Measurements from ENCODE around the gene TMC1.

The TMC1 gene

DNA sequence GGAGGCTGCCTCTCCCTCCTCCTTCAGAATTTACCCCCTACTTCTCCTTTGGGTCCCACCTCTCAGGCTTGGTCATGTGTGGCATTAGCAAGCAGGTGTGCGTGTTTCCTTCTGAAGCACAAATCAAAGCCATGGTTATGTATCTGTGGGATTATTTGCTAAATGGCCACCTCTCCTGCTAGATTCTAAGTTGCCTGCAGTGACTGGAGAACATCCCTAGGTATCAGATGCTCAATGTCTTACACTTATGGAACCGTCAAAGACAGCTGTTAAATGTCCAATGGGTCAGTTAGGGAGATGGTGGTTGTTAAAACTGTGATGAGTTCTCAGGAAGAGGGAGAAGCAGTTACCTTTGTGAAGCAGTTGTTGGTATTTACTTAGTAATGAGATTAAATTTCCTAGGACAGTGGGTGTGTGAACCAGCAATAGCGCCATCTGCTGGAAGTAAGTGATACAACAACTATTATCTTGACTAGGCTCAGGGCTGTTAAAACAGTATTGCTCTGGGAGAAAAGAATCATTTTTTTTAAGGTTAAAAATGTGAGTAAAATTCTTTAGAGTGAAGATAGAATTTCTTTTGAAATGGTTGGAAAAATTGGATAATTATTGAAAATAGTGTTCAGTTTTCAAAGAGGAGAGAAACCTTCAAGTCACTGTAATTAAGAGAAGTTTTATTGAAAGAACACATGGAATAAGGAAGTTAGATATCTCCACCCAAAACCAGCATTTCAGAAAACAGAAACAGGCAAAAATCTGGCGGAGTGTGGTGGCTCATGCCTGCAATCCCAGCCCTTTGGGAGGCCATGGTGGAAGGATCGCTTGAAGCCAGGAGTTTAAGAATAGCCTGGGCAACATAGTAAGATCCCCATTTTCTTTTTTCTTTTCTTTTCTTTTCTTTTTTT, 71.3 kb downstream of the TMC1 start:
- no peak overlapping the region for H3K27ac ChIP-seq (ENCODE audit: low read length)

DNA sequence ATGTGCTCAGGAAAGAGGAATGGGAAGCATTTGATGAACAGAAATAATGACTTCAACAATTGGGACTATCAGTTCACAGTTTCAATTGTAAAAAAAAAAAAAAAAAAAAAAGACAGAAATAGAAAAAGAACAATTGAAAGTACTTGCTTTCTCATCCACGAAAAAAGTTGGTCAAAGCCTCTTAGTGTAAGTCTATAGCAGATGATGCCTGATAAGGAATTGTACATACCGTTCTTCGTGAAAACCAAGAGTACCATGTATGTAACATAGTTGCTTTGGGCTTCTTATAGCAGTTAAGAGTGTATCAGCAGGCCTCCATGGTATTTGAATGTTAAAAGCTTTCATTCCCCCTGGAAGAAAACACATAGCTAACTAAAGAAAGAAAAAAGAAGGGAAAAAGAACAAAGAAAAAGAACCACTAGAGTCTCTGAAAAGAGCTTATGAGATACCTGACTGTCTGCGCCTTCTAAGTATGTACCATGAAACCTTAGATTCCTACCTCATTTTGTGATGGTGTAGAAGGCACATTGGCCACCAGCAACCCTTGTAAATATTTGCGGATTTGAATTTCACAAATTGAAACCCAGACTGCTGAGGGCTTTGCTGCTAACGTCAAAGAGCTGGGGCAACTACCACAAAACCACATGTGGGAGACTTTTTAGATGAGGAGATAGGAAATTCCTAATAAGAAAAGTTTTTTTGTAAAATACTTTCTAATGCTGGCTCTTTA, 75.2 kb downstream of the TMC1 start:
- Histone ChIP-seq H4K20me1 (ENCODE audit: insufficient read depth, low read length) (no peaks in the 10 kb centered on the region), H3K79me2 (ENCODE audit: insufficient read depth, low read length) (no peaks in the 10 kb centered on the region), H3K4me2 (ENCODE audit: insufficient read depth, low read length) (no peak overlapping the region), H3K4me1 (ENCODE audit: insufficient read depth, low read length) (no peaks in the 10 kb centered on the region), H3K27me3 (ENCODE audit: insufficient read depth, low read length, poor library complexity) (peaks cover 5% of the 10 kb centered on the region), H3K9ac (ENCODE audit: low read depth, low read length) (no peak overlapping the region), H3K4me3 (ENCODE audit: low read depth in 1 of 2, low read length in 2 of 2) (no peak overlapping the region), H2AFZ (ENCODE audit: low read depth, low read length) (no peak overlapping the region), H3K36me3 (ENCODE audit: insufficient read depth, low read length) (no peaks in the 10 kb centered on the region), H3K27ac (ENCODE audit: low read length) (no peak overlapping the region), H3K9me3 (ENCODE audit: insufficient read depth, low read length, severe bottlenecking) (no peaks in the 10 kb centered on the region)
- ATAC-seq (ENCODE audit: insufficient read depth, low read depth) (peak; percentile 40; the same call in 2 of the 3 replicates), DNase-seq (no peak)
- TF ChIP-seq, protein P1, sequence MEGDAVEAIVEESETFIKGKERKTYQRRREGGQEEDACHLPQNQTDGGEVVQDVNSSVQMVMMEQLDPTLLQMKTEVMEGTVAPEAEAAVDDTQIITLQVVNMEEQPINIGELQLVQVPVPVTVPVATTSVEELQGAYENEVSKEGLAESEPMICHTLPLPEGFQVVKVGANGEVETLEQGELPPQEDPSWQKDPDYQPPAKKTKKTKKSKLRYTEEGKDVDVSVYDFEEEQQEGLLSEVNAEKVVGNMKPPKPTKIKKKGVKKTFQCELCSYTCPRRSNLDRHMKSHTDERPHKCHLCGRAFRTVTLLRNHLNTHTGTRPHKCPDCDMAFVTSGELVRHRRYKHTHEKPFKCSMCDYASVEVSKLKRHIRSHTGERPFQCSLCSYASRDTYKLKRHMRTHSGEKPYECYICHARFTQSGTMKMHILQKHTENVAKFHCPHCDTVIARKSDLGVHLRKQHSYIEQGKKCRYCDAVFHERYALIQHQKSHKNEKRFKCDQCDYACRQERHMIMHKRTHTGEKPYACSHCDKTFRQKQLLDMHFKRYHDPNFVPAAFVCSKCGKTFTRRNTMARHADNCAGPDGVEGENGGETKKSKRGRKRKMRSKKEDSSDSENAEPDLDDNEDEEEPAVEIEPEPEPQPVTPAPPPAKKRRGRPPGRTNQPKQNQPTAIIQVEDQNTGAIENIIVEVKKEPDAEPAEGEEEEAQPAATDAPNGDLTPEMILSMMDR (IDR thresholded peaks at IDR 0.05; ENCODE audit: borderline replicate concordance, extremely low read depth, low read length, poor library complexity, severe bottlenecking): no peak

More for the DNA sequence above, 71.3 kb downstream of the TMC1 start:
- H3K4me3 ChIP-seq (ENCODE audit: low read depth in 1 of 2, low read length in 2 of 2): no peak overlapping the region
- H3K79me2 ChIP-seq (ENCODE audit: insufficient read depth, low read length): no peaks in the 10 kb centered on the region
- ATAC-seq (ENCODE audit: insufficient read depth, low read depth) (peak; percentile 77; the same call in 2 of the 3 replicates), DNase-seq (peak; percentile 7)
- H3K27me3 ChIP-seq (ENCODE audit: insufficient read depth, low read length, poor library complexity): peaks cover 8% of the 10 kb centered on the region
- H3K4me2 ChIP-seq (ENCODE audit: insufficient read depth, low read length): no peak overlapping the region
- H3K9me3 ChIP-seq (ENCODE audit: insufficient read depth, low read length, severe bottlenecking): no peaks in the 10 kb centered on the region
- H2AFZ ChIP-seq (ENCODE audit: low read depth, low read length): no peak overlapping the region
- no peaks in the 10 kb centered on the region for H3K4me1 ChIP-seq (ENCODE audit: insufficient read depth, low read length)
- H4K20me1 ChIP-seq (ENCODE audit: insufficient read depth, low read length): no peaks in the 10 kb centered on the region
- no peak overlapping the region for H3K9ac ChIP-seq (ENCODE audit: low read depth, low read length)
- TF ChIP-seq, protein P1 (IDR thresholded peaks at IDR 0.05; ENCODE audit: borderline replicate concordance, extremely low read depth, low read length, poor library complexity, severe bottlenecking): peak; percentile 76
- TF ChIP-seq EZH2 (IDR thresholded peaks at IDR 0.05; ENCODE audit: borderline replicate concordance, low read depth, low read length, severe bottlenecking): no peak
- no peaks in the 10 kb centered on the region for H3K36me3 ChIP-seq (ENCODE audit: insufficient read depth, low read length)

DNA sequence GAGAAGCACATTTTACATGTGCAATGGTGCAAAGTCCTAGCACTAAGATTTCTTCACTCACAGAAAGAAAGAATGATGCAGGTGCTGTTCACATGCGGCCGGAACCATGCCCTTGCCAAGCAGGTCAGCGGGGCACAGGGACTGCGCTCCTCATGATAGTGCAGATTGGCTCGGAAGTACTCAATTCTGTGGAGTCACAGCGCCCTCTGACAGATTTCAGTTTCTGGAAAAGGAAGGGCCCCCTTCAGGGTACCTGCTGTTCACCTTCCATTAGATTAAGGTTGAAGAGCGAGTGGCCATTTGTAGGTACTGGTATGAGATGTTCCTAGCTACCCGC, 75.7 kb downstream of the TMC1 start:
- Histone ChIP-seq H3K27ac (ENCODE audit: low read length) (no peak overlapping the region), H3K4me2 (ENCODE audit: insufficient read depth, low read length) (no peak overlapping the region), H3K9me3 (ENCODE audit: insufficient read depth, low read length, severe bottlenecking) (no peaks in the 10 kb centered on the region), H3K9ac (ENCODE audit: low read depth, low read length) (no peak overlapping the region), H3K27me3 (ENCODE audit: insufficient read depth, low read length, poor library complexity) (peaks cover 5% of the 10 kb centered on the region), H3K36me3 (ENCODE audit: insufficient read depth, low read length) (no peaks in the 10 kb centered on the region), H4K20me1 (ENCODE audit: insufficient read depth, low read length) (no peaks in the 10 kb centered on the region), H3K4me3 (ENCODE audit: low read depth in 1 of 2, low read length in 2 of 2) (no peak overlapping the region), H3K79me2 (ENCODE audit: insufficient read depth, low read length) (no peaks in the 10 kb centered on the region), H3K4me1 (ENCODE audit: insufficient read depth, low read length) (no peaks in the 10 kb centered on the region), H2AFZ (ENCODE audit: low read depth, low read length) (no peak overlapping the region)
- ATAC-seq (ENCODE audit: insufficient read depth, low read depth): no peak
- no peak for DNase-seq
- no peak for TF ChIP-seq EZH2 (IDR thresholded peaks at IDR 0.05; ENCODE audit: borderline replicate concordance, low read depth, low read length, severe bottlenecking)
- TF ChIP-seq, protein P1 (IDR thresholded peaks at IDR 0.05; ENCODE audit: borderline replicate concordance, extremely low read depth, low read length, poor library complexity, severe bottlenecking): no peak
